Loucy (cell line): ENCODE data around the gene STX19.

Experiments
- EZH2phosphoT487 ChIP-seq: fragments of 200-600 bp; IDR thresholded peaks from 2 replicates; pipeline ENCODE4 v1.6.1; 2018; ENCODE audit warnings: antibody characterized with exemption, mild to moderate bottlenecking, moderate library complexity, borderline replicate concordance
- TF ChIP-seq, protein P1 (sequence below): fragments of 200-600 bp; sonication (generic); conservative IDR thresholded peaks from 2 replicates; pipeline ENCODE4 v1.5.1; 2014; ENCODE audit warnings: mild to moderate bottlenecking, antibody characterized with exemption, low read length

DNA sequence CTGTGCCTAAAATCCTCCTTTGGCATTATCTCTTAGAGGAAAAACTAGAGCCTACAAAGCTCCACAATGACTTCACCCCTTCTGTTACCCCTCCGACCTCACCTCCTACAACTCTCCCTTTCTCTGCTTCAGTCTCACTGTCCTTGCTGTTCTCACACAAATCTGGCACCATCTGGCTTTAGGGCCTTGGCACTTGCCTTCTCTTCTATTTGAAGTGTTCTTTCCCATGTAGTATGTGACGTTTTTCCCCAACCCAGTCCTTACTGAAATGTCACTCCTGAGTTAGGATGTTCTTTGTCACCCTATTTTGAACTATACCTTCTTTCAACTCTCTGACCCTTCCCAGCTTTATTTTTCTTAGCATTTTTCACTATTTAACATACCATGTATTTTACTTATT, 8.7 kb downstream of the STX19 start:
- TF ChIP-seq, protein P1, sequence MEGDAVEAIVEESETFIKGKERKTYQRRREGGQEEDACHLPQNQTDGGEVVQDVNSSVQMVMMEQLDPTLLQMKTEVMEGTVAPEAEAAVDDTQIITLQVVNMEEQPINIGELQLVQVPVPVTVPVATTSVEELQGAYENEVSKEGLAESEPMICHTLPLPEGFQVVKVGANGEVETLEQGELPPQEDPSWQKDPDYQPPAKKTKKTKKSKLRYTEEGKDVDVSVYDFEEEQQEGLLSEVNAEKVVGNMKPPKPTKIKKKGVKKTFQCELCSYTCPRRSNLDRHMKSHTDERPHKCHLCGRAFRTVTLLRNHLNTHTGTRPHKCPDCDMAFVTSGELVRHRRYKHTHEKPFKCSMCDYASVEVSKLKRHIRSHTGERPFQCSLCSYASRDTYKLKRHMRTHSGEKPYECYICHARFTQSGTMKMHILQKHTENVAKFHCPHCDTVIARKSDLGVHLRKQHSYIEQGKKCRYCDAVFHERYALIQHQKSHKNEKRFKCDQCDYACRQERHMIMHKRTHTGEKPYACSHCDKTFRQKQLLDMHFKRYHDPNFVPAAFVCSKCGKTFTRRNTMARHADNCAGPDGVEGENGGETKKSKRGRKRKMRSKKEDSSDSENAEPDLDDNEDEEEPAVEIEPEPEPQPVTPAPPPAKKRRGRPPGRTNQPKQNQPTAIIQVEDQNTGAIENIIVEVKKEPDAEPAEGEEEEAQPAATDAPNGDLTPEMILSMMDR = no peak
- TF ChIP-seq EZH2phosphoT487 = no peak
